Heart left ventricle (tissue), 13 donors: ENCODE measurements around the gene VGLL3.

ENCODE experiments used
- POLR2A ChIP-seq, 2 donors: fragments of 450-650 bp; IDR thresholded peaks; one replicate each; pipeline ENCODE4 v1.6.1; 2017; ENCODE audit warnings: antibody characterized with exemption in 2 of 2, mild to moderate bottlenecking in 2 of 2, moderate library complexity in 2 of 2
- TF ChIP-seq, protein P1 (sequence below), 12 donors: fragments of 200-600 bp; sonication (generic) in 4 of 12; IDR thresholded peaks; one replicate each; pipeline versions ENCODE4 v1.5.0 to v1.8.0; 2018 to 2022; ENCODE audit warnings: antibody characterized with exemption in 12 of 12, mild to moderate bottlenecking in 5 of 12
- donor health status: ischemic (EF 13 %, LVEDD 7.1; RV severe dilation, severe dysfunction).
- donor health status: DM: no; HTN: yes; CAD: no.
- donor health status: DM: no; HTN: no; CAD: no.
- donor health status: ischemic (EF 25% LVEDD 6.9; RV normal size, moderate dysfunction).
- donor health status: ischemic (EF 25% LVEDD 5.7; RV mildly dilated, moderate dysfunction).
- donor health status: ischemic (EF 35%, LVEDD 5.7; RV mildly dilated, moderate dysfunction).
- donor health status: nonischemic (EF 11% LVEDD 7.7; RV severe dilation, severe dysfunction).
- donor health status: DM: yes; HTN: yes; CAD: no.
- donor health status: PGD.
- donor health status: ischemic (EF 29% LVEDD 5.4; RV normal size, mild dysfunction).
- donor health status: nonischemic (EF 23%, LVEDD 6.1; RV moderate dilation, normal function).

DNA sequence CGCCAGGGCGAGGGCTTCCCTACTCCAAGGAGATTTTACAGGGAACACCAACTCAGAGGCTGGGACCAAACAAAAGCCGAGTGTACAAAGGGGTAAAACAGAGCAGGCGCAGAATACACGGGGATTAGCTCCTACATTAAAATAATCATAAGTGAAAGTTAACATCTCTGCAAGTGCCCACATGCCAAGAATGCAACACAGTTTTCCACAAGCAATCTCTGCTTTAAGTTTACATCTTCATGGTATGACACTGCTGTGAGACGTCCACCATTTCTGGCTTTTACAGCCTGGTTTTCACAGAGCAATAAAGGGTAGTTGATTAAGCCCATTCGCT is 500 bp upstream of the VGLL3 start:
- TF ChIP-seq, protein P1, sequence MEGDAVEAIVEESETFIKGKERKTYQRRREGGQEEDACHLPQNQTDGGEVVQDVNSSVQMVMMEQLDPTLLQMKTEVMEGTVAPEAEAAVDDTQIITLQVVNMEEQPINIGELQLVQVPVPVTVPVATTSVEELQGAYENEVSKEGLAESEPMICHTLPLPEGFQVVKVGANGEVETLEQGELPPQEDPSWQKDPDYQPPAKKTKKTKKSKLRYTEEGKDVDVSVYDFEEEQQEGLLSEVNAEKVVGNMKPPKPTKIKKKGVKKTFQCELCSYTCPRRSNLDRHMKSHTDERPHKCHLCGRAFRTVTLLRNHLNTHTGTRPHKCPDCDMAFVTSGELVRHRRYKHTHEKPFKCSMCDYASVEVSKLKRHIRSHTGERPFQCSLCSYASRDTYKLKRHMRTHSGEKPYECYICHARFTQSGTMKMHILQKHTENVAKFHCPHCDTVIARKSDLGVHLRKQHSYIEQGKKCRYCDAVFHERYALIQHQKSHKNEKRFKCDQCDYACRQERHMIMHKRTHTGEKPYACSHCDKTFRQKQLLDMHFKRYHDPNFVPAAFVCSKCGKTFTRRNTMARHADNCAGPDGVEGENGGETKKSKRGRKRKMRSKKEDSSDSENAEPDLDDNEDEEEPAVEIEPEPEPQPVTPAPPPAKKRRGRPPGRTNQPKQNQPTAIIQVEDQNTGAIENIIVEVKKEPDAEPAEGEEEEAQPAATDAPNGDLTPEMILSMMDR (IDR thresholded peaks at IDR 0.05), result no peak
- no peak for TF ChIP-seq POLR2A (IDR thresholded peaks at IDR 0.05)
